GM06990 (cell line): ENCODE results near the gene MGMT.

Experiments
- DNase-seq: peaks from one replicate; pipeline ENCODE4 v3.0.0-alpha.2; 2011; ENCODE audit not compliant: insufficient read length; ENCODE audit errors: extremely low read depth
- H3K27me3 ChIP-seq: replicated peaks from 2 replicates; pipeline ENCODE4 v1.6.0; 2011; ENCODE audit warnings: low read length; ENCODE audit not compliant: control insufficient read depth, insufficient read depth
- H3K36me3 ChIP-seq: 2 replicates; pipeline ENCODE4 v1.5.1; 2011; ENCODE audit warnings: low read length; ENCODE audit not compliant: control insufficient read depth, insufficient read depth
- H3K4me3 ChIP-seq: replicated peaks from 2 replicates; pipeline ENCODE4 v1.5.1; 2011; ENCODE audit warnings: low read depth, mild to moderate bottlenecking, control low read depth, low read length
- TF ChIP-seq, protein P1 (sequence below): IDR thresholded peaks from 2 replicates; pipeline ENCODE4 v1.5.1; 2011; ENCODE audit warnings: low read length, control low read depth, mild to moderate bottlenecking, inconsistent platforms; ENCODE audit not compliant: insufficient read depth, poor library complexity, severe bottlenecking

MGMT gene

DNA sequence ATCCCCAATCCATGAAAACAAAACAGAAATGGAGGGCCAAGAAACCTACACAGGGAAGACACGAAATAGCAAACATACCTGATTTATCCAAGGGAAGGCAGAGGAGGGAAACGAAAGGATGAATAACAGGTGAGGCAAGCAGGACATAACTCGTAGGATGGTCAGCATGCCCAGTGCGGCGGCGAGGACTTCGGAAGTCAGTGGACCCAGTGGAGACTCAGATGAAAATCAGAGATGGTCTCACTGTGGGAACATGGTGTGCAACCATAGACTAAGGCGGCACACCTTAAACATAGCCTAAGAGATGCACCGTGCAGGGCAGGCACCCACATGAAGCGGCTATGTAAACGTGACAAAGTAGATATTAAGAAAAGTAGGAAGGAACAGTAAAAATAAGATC, 157.5 kb downstream of the MGMT start:
- Histone ChIP-seq H3K4me3 (no peak overlapping the region), H3K27me3 (no peaks in the 10 kb centered on the region), H3K36me3 (no peaks in the 10 kb centered on the region)
- TF ChIP-seq, protein P1, sequence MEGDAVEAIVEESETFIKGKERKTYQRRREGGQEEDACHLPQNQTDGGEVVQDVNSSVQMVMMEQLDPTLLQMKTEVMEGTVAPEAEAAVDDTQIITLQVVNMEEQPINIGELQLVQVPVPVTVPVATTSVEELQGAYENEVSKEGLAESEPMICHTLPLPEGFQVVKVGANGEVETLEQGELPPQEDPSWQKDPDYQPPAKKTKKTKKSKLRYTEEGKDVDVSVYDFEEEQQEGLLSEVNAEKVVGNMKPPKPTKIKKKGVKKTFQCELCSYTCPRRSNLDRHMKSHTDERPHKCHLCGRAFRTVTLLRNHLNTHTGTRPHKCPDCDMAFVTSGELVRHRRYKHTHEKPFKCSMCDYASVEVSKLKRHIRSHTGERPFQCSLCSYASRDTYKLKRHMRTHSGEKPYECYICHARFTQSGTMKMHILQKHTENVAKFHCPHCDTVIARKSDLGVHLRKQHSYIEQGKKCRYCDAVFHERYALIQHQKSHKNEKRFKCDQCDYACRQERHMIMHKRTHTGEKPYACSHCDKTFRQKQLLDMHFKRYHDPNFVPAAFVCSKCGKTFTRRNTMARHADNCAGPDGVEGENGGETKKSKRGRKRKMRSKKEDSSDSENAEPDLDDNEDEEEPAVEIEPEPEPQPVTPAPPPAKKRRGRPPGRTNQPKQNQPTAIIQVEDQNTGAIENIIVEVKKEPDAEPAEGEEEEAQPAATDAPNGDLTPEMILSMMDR, result no peak
- no peak for DNase-seq

DNA sequence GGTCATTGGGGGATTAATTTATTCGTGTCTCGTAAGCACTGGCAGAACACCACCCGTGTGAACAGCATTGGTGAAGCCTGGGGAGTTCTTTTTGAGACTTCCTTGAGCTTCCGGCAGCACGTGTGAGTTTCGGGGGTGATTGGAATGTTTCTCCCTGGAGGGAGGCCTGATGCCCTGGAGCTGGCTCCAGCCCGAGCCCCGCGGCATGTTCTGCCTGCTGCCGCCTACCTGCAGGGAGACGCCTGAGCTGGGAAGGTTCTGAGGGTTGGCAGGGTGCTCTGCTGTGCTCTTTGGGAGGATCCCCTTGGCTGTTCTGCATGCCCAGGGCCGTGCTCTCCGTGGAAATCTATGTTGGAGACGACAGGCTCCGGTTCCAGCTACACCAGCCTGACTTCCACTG, 159.3 kb downstream of the MGMT start:
- Histone ChIP-seq H3K27me3 (no peaks in the 10 kb centered on the region), H3K4me3 (no peak overlapping the region), H3K36me3 (no peaks in the 10 kb centered on the region)
- TF ChIP-seq, protein P1, result no peak
- DNase-seq, result no peak

DNA sequence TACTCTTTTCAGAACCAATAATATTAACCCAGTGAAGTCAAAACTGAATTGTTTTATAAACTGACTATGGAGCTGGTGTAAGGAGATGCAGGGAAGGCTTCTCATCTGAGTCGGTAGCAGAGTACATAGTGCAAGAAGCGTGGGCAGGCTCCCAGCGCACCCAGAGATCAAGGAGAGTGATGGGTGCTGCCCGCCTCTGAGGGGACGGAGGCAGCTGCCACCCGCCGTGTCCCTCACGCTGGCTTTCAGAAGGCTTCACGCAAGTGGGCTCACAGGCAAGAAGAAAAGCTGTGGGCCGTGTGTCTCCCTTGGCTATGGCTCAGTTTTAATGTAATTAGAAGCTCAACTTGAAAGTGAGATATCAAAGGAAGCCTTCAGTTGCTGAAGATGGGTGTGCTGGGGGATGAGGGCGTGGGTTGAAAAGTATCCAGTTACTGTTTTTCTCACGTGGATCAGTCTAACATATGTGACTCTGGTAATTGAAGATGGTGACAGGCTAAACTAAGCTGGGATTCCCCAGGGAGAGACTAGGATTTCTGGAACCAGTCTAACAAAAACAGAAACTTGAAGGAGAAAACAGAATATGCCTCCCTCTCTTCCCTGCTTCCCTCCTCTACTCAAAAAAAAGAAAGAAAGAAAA, 159.9 kb downstream of the MGMT start:
- no peak overlapping the region for H3K4me3 ChIP-seq
- H3K27me3 ChIP-seq, result no peaks in the 10 kb centered on the region
- TF ChIP-seq, protein P1, result no peak
- no peaks in the 10 kb centered on the region for H3K36me3 ChIP-seq
- DNase-seq, result no peak

DNA sequence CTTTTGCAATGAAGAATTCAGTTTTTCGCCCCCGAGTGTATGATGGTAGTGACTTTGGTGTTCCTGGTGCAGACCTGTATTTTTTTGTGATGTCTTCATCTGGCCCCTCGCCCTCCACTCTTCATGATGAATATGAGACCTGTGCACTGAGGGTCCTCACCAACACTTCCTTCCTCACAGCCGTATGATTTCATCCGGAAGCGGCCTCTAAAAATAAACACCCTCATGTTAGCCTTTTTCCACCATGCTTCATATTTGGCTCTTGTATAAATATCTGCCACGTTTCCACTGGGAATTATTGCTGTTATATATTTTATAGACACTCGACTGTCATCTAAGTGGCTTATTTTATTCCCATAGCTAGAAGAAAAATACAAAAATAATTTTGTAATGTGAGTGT, 160.4 kb downstream of the MGMT start:
- H3K4me3 ChIP-seq, result no peak overlapping the region
- TF ChIP-seq, protein P1, result no peak
- no peak for DNase-seq

DNA sequence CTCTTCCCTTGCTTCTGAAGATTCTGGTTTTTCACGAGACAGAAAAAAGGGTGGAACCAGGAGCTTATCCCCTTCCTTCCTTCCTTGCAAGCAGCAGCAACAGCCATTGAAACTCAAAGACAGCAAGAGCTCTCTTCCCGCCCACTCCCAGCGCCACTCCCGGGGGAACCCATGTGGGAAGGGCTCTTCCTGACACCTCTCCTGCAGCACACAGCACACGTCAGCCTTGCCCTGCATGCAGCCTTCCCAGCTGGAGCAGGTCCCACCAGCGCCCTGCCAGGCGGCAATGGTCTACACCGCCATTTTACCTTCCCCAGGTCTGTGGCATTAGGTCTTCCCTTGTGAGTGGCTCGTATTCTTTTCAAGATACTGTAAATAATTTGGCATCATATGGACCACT, 161.8 kb downstream of the MGMT start:
- TF ChIP-seq, protein P1, result no peak

More for the DNA sequence above, 160.4 kb downstream of the MGMT start:
- Histone ChIP-seq H3K36me3 (no peaks in the 10 kb centered on the region), H3K27me3 (no peaks in the 10 kb centered on the region)

DNA sequence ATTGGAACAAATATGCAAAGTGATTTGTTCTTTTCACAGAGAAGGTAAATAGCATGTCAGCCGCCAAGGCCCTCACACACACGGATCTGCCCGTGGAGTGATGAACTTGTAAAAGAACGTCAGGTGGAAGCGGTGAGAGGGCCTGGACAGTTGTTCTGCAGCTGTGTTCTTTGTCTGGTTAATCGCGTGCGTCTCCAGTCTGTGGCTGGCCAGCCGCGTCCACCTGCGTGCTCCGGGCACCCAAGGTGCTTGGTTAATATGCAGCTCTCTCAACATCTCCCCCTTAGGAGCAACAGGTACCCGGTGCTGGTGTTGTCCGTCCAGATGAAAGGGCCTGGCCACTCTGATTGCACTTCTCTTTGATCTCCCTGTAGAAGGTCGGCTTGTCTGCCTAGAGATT, 162.9 kb downstream of the MGMT start:
- H3K36me3 ChIP-seq, result no peaks in the 10 kb centered on the region
- H3K27me3 ChIP-seq, result no peaks in the 10 kb centered on the region
- TF ChIP-seq, protein P1, result no peak
- DNase-seq, result no peak
- no peak overlapping the region for H3K4me3 ChIP-seq

More for the DNA sequence above, 161.8 kb downstream of the MGMT start:
- no peak overlapping the region for H3K4me3 ChIP-seq
- no peak for DNase-seq
- H3K27me3 ChIP-seq, result no peaks in the 10 kb centered on the region
- H3K36me3 ChIP-seq, result no peaks in the 10 kb centered on the region
